Glomerular visceral epithelial cell (primary cell): Measurements from ENCODE around the gene IL1RAPL2.
A peak's percentile ranks its signal among the peaks of the same experiment; 100 is the strongest.
"Not testable (repeated sequence)": the region's sequence is repeated elsewhere in the genome, so short reads cannot be mapped to it uniquely, and the experiment has no call there.

Experiments
- DNase-seq: peaks from one replicate; pipeline ENCODE4 v3.0.0-alpha.2; 2016; ENCODE audit errors: extremely low spot score

IL1RAPL2 gene

DNA sequence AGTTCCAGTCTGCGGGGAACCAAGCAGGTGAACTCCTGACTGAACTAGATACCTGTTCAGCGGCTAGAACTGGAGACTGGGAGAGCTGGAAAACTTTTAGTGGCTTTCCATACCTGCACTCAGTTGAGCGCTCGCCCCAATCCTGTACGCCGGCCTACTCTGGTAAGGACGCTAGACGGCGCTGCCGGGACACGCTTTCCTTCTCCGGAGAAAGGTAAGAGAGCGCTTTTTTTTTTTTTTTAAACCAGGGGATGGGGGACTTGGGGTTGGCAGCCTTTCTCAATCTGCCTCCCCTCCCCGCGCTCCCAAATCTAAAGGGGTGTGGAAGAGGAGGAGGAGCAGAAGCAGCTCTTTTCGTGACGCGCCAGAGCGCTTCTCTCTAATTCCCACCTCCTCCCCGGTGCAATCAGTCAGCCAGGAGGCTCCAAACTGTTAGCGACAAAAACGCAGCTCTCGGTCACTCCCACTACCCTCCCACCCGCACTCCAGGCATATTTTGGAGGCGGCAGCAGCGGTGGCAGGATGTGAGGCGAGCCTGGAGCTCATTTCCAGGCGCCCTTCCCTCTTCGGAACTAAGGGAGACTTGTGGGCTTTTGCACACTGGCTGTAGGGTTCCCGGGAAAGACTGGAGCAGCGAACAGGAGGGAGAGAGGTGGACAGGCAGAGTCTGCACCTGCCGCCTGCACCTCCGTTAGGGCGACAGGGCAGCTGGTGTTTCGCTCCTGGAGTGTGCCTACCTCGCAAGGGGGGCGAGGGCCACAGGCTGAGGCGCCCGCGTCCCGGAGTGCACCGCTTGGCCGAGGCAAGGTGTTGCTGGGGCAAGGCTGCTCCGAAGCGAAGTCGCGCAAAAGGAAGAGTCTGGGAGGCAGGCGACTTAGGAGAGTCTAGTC, at the start of gene IL1RAPL2:
IL1RAPL2 (plus strand) TSS at position 409 of the 890 bp plus-strand sequence.
- peak; percentile 1 for DNase-seq

DNA sequence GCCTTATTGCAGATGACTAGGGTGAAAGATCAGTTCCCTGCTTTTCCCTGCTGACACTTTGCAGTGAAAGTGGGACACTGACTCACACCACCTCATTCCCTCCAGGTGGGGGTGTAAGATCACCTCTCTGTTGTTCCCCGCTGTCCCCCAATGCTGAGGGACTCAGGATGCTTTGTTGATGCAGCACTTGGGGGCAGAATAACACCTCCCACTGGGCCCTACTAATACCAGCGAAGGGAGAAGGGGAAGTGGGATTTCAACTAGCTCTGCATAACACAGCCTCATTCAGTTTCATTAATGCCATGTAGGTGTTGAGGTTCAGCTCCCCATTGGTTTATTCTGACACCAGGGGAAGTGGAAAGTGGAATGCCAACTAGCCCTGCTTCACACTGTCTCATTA, 43.6 kb upstream of the IL1RAPL2 start:
- no peak for DNase-seq

- no peak for DNase-seq
These were observed 42.1 kb upstream of the IL1RAPL2 start for GRCh38 chrX:104523858-104524257.

GRCh38 chrX:104539081-104539480, 26.9 kb upstream of the IL1RAPL2 start:
- DNase-seq = no peak

DNA sequence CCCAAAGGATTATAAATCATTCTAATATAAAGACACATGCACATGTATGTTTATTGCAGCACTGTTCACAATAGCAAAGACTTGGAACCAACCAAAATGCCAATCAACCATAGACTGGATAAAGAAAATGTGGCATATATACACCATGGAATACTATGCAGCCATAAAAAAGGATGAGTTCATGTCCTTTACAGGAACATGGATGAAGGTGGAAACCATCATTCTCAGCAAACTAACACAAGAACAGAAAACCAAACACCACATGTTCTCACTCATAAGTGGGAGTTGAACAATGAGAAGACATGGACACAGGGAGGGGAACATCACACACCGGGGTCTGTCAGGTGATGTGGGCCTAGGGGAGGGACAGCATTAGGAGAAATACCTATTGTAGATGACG, 23.6 kb upstream of the IL1RAPL2 start:
- DNase-seq = not testable (repeated sequence)

DNA sequence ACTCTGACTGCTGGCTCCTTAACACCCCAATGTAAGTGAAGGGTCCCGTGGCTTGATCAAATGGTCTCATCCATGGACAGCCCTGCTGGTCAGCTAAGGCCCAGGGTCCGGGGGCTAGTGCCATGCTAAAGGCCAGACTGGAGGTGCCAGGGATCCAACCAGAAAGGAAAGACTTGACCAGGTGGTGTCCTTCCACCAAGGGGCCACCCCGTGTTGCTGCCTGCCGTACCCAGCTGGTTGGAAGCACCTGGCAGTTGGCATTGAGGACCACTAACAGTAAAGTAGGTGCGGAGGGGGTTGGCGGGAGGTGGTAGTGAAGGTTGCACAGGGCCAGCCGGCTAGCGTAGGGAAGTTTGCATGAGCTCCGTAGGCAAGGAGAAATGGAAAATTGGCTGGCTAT, 1.7 kb upstream of the IL1RAPL2 start:
- DNase-seq = no peak

- DNase-seq = no peak
These were observed 887 bp upstream of the IL1RAPL2 start for GRCh38 chrX:104564921-104565703.

DNA sequence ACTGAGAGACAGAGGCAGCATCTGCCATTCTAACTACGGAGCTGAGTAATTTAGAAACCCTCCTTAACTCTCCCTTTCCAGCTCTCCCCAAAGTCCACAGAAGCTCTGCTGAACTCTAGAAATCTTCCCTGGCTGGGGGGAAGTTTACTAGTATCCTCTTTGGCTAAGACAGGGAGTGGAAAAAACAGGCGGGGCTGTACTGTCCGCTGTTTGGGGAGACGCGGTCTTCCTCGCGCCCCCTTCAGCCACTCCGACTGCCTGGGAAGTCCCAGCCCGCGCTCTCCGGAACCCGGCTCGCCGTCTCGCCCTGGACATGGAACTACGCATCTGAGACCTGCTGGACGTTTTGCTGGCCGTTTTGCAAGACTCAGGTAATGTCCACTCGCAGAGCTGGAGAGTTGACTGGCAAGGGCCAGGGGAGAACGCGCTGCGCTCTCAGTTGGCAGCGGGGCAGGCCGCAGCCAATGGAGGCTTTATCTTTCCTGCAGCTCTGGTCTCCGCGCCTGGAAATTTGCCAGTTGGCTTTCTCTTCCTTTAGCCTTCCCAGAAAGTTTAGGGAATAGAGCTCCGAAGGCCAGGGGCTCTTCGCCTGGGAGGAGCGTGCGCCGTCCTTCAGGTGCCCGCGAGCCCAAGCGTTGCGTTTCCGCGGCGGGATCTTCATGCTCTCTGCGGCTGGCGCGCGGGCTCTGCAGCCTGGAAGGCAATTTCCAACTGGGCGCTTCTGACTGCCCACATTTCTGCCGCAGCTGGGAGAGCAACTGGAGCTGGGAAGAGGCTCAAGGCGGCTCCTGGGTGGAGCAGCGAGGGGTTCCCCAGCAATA, 892 bp downstream of the IL1RAPL2 start:
- no peak for DNase-seq

DNA sequence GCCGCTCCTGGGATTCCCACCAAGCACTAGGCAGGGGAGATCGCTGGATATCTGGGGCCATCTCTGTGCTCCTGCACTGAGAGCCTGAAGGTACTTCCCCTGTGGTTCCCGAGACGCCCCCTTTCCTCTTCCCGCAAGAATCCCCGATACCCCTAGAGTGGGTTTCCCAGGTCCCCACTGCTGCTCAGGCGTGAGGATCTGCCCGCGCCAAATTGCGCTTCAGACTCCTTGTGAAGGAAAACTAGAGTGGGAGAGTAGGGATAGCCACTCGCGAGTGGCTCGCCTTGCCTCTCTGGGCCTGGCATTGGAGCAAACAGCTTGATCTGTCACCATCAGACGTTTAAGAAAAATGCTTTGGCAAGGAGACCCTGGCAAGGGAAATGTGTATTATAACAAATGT, 1.5 kb downstream of the IL1RAPL2 start:
- DNase-seq = no peak

- DNase-seq = no peak
These were observed 2.4 kb downstream of the IL1RAPL2 start for GRCh38 chrX:104568304-104568915.

DNA sequence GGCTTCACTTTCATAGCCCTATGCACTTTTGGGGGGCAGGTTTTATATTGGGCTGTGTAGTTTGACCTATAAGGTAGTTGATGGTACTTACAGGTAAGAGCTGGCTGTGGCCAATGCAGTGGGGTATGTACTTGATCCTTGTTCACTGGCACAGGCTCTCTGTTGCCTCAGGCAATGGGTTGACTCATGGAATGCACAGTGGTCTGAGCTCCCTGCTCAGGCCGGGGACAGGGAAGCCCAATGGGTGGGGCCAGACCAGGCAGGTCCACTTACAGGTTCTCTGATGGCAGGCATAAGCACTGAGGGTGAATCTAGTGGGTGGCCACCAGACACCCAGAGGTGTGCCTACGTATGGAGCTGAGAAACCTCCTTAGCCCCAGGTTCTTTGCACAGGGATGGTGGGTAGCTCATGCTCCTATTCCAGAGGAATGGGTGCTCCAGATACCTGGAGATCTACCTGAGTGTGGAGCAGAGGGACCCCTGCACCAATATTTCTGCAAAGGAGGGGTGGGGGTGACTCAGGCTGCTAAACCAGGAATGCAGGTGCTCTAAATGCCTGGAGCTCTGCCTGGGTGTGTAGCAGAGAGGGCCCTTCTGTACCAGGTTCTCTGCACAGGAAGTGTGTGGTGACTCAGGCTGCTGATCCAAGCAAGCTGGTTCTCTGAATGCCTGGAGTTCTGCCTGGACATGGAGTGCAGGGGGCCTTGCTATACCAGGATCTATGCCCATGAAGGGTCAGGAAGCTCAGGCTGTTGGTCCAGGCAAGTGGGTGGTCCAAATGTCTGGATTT, 52.3 kb downstream of the IL1RAPL2 start:
- no peak for DNase-seq

GRCh38 chrX:104621781-104622180, 55.8 kb downstream of the IL1RAPL2 start:
- DNase-seq = no peak

- no peak for DNase-seq
These were observed 75.2 kb downstream of the IL1RAPL2 start for GRCh38 chrX:104641176-104641575.

- no peak for DNase-seq
These were observed 81.1 kb downstream of the IL1RAPL2 start for GRCh38 chrX:104647084-104647483.

GRCh38 chrX:104659005-104659744, 93.2 kb downstream of the IL1RAPL2 start:
- DNase-seq = no peak

GRCh38 chrX:104660092-104660491, 94.1 kb downstream of the IL1RAPL2 start:
- DNase-seq = no peak

DNA sequence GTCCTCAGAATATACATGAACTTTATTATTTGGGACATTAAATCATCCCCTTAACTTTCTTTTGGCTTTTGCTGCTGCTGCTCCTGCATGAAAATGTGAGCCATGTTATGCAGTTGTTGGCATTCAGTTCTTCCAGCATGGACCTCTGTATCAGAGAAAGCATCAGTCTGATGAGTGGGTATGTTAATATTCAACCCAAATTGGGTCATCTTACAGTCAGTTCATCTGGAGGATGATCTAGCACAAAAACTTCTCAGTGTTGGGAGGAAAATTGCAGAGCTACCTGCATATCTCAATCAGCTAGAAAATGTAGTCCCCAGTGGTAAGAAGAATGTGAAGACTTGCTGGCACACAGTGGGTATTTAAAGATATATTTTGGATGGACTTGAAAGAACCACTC, 96.7 kb downstream of the IL1RAPL2 start:
- DNase-seq = no peak

DNA sequence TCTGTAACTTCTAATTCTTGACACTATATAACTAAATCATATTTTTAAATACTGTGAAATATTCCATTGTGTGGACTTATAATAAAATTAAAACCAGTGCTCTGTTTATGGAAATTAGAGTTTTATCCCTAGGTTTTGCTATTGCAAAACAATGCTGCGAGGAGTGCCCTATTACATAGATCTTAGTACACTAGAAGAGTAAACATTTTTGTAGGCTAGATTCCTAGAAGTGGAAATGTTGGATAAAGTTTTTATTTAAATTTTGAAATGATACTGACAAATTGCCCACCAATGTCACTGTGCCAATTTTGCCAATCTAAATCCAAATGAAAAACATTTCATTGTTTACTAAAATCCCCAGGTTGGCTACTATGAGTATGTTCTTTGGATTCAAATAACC, 99.7 kb downstream of the IL1RAPL2 start:
- no peak for DNase-seq

GRCh38 chrX:104668550-104668949, 102.6 kb downstream of the IL1RAPL2 start:
- no peak for DNase-seq

DNA sequence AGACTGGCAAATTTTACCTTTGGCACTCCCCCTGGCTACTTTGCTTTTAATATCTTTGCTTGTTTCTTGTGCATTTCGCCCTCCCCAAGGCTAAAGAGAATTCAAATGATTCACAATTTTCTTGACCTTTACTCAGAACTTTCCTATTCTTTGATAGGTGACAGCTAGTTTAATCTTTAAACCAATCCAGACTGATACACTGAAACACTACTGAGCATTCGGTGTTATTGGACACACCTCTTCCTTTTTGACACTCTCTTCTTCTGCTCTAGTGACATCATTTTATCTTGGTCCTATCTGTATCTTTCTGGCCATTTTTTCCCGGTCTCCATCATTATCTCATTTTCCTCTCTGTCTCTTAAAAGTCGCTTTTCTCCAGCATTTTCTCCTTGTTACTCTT, 103.1 kb downstream of the IL1RAPL2 start:
- no peak for DNase-seq
